Thyroid gland (tissue), 4 donors: ENCODE results near the gene ADAM29.

Experiments
- POLR2A ChIP-seq, 2 donors: fragments of 450-650 bp; IDR thresholded peaks; one replicate each; pipeline ENCODE4 v1.6.1; 2017; ENCODE audit warnings: antibody characterized with exemption in 2 of 2, mild to moderate bottlenecking in 2 of 2, moderate library complexity in 1 of 2
- TF ChIP-seq, protein P1 (sequence below), 6 experiments: fragments of 200-600 bp in 3 of 6; fragments of 450-650 bp in 3 of 6; sonication (generic) in 3 of 6; IDR thresholded peaks; one replicate each; pipeline ENCODE4 v1.5.1; 2016 to 2019; ENCODE audit warnings: antibody characterized with exemption in 6 of 6, mild to moderate bottlenecking in 2 of 6, inconsistent platforms in 1 of 6, moderate library complexity in 1 of 6

- TF ChIP-seq, protein P1, sequence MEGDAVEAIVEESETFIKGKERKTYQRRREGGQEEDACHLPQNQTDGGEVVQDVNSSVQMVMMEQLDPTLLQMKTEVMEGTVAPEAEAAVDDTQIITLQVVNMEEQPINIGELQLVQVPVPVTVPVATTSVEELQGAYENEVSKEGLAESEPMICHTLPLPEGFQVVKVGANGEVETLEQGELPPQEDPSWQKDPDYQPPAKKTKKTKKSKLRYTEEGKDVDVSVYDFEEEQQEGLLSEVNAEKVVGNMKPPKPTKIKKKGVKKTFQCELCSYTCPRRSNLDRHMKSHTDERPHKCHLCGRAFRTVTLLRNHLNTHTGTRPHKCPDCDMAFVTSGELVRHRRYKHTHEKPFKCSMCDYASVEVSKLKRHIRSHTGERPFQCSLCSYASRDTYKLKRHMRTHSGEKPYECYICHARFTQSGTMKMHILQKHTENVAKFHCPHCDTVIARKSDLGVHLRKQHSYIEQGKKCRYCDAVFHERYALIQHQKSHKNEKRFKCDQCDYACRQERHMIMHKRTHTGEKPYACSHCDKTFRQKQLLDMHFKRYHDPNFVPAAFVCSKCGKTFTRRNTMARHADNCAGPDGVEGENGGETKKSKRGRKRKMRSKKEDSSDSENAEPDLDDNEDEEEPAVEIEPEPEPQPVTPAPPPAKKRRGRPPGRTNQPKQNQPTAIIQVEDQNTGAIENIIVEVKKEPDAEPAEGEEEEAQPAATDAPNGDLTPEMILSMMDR (IDR thresholded peaks at IDR 0.05), result no peak
- TF ChIP-seq POLR2A (IDR thresholded peaks at IDR 0.05), result no peak
Measured at GRCh38 chr4:174873931-174874330, 44.2 kb upstream of the ADAM29 start.
